GM12878 (cell line): ENCODE results near the gene MAP1LC3B. TPM values are rescaled to one million over a fixed set of nuclear protein-coding genes. Genes with fewer than 3 reads are reported as not detected.
A peak's percentile ranks its signal among the peaks of the same experiment; 100 is the strongest.

Experiments used
- ATAC-seq: fragments of 200-7000 bp; cut with Tn5 transposase; 3 replicates; pipeline ENCODE4 v1.9.1; 2020; ENCODE audit warnings: mild to moderate bottlenecking, moderate library complexity
- BruUV-seq: library from RNA; stranded (reverse); fragments of 400-500 nt; replicated peaks from 2 replicates; lab custom pipeline; 2021; lab: Mats Ljungman, UMichigan
- CTCF ChIA-PET: fragments of 300-600 bp; sonication (Branson Sonifier 250); formaldehyde crosslinking; extraction: SDS; loops from one replicate; lab custom pipeline; 2021; ENCODE audit warnings: inconsistent platforms; lab: Yijun Ruan, JAX
- POLR2A ChIA-PET: fragments of 350-600 bp; formaldehyde crosslinking; extraction: SDS; loops from one replicate; lab custom pipeline; 2021; ENCODE audit warnings: inconsistent platforms; lab: Charles Lee
- RAD21 ChIA-PET: fragments of 300-600 bp; sonication (Branson Sonifier 250); formaldehyde crosslinking; loops from one replicate; lab custom pipeline; 2023; ENCODE audit warnings: antibody characterized with exemption; ENCODE audit not compliant: unreplicated experiment; lab: Charles Lee
- SMC1A ChIA-PET: fragments of 300-600 bp; sonication (Branson Sonifier 250); formaldehyde crosslinking; loops from one replicate; lab custom pipeline; 2023; ENCODE audit not compliant: unreplicated experiment, uncharacterized antibody; lab: Charles Lee
- DNase-seq: peaks from one replicate; pipeline ENCODE4 v3.0.0-alpha.2; 2011; ENCODE audit warnings: low read depth, low spot score
- FAIRE-seq: peaks from 3 replicates; lab custom pipeline; 2011; peaks lifted over from hg19 to GRCh38; lab: Jason Lieb, UNC
- H2AFZ ChIP-seq: 2 replicates; pipeline ENCODE4 v1.6.0; 2011; ENCODE audit warnings: low read depth, low read length, control low read depth; ENCODE audit not compliant: control insufficient read depth
- H3K27ac ChIP-seq: 2 replicates; pipeline ENCODE4 v1.5.1; 2011; ENCODE audit warnings: control low read depth; ENCODE audit not compliant: control insufficient read depth, insufficient read depth
- H3K27me3 ChIP-seq, 2 experiments: replicated peaks in 1 of 2; 2 replicates each; pipeline versions ENCODE4 v1.6.0 to v1.6.1; 2011; ENCODE audit warnings: low read length in 1 of 2; ENCODE audit not compliant: control insufficient read depth in 2 of 2, insufficient read depth in 2 of 2
- H3K36me3 ChIP-seq, 2 experiments: 2 replicates each; pipeline ENCODE4 v1.5.1; 2011; ENCODE audit warnings: low read length in 1 of 2; ENCODE audit not compliant: control insufficient read depth in 2 of 2, insufficient read depth in 2 of 2
- H3K4me1 ChIP-seq: 2 replicates; pipeline ENCODE4 v1.6.1; 2011; ENCODE audit warnings: mild to moderate bottlenecking, low read length, moderate library complexity, mixed read lengths; ENCODE audit not compliant: control insufficient read depth, insufficient read depth
- H3K4me2 ChIP-seq: 2 replicates; pipeline ENCODE4 v1.6.0; 2011; ENCODE audit warnings: control low read depth; ENCODE audit not compliant: control insufficient read depth, insufficient read depth
- H3K4me3 ChIP-seq: fragments of 200-600 bp; sonication (generic); 2 replicates; pipeline ENCODE4 v1.5.1; 2016
- H3K79me2 ChIP-seq: 2 replicates; pipeline ENCODE4 v1.6.0; 2011; ENCODE audit warnings: low read length; ENCODE audit not compliant: control insufficient read depth, insufficient read depth
- H3K9ac ChIP-seq: 2 replicates; pipeline ENCODE4 v1.8.0; 2011; ENCODE audit warnings: low read length, control low read depth, mixed read lengths; ENCODE audit not compliant: control insufficient read depth, insufficient read depth
- H3K9me3 ChIP-seq: replicated peaks from 3 replicates; pipeline ENCODE4 v1.5.1; 2011; ENCODE audit warnings: mild to moderate bottlenecking, low read length; ENCODE audit not compliant: control insufficient read depth, insufficient read depth
- H4K20me1 ChIP-seq: 2 replicates; pipeline ENCODE4 v1.6.0; 2011; ENCODE audit not compliant: control insufficient read depth, insufficient read depth
- EGR1 ChIP-seq, 2 experiments: IDR thresholded peaks; 1 replicate in 1 of 2; 2 replicates in 1 of 2; pipeline ENCODE4 v1.6.1; 2011 to 2012; ENCODE audit warnings: low read depth in 2 of 2, low read length in 2 of 2, borderline replicate concordance in 1 of 2, mild to moderate bottlenecking in 1 of 2, moderate library complexity in 1 of 2
- PAX8 ChIP-seq: fragments of 450-650 bp; IDR thresholded peaks from 2 replicates; pipeline ENCODE4 v1.6.1; 2017; ENCODE audit warnings: mild to moderate bottlenecking, moderate library complexity
- WGBS: methylation state at CpG from one replicate; pipeline ENCODE4 v1.1.6; 2016; ENCODE audit warnings: low lambda C conversion rate; ENCODE audit not compliant: insufficient replicate concordance, insufficient coverage; ENCODE audit errors: missing lambda C conversion rate; 5-methylcytosine and 5-hydroxymethylcytosine counted together
- in situ Hi-C: fragments of 300-500 bp; cut with MboI; formaldehyde crosslinking; loops from 9 replicates; pipeline ENCODE4 v1.14.3; 2018; ENCODE audit warnings: mixed read lengths
- intact Hi-C: fragments of 100-400 bp; cut with micrococcal nuclease; formaldehyde crosslinking; loops from one replicate; pipeline ENCODE4 v1.14.2; 2022; ENCODE audit not compliant: unreplicated experiment
- polyA plus RNA-seq, 11 experiments: library from polyadenylated mRNA; depleted of rRNA in 4 of 11; unstranded in 6 of 11; stranded (reverse) in 5 of 11; fragments of >200 nt; fragmentation: Nextera tagmentation in 4 of 11; fragmentation: Illumina TruSeq in 1 of 11; extraction: Ambion mirVana in 4 of 11; extraction: Trizol in 1 of 11; gene quantifications; 1 replicate in 1 of 11; 2 replicates in 10 of 11; pipeline versions ENCODE4 v1.2.1 to v1.2.3, GENCODE V29; 2011 to 2016; ENCODE audit warnings: inconsistent platforms in 2 of 11, missing spikeins in 2 of 11, low read depth in 1 of 11
- total RNA-seq, 4 experiments: library from RNA; depleted of rRNA in 3 of 4; stranded (reverse); fragments of >200 nt in 3 of 4; fragmentation: Illumina TruSeq in 1 of 4; extraction: Trizol in 1 of 4; gene quantifications; 2 replicates each; pipeline versions ENCODE4 v1.2.1 to v1.2.3, GENCODE V29; 2013 to 2021
- TF ChIP-seq, protein P1 (sequence below), 3 experiments: IDR thresholded peaks in 2 of 3; conservative IDR thresholded peaks in 1 of 3; 2 replicates each; pipeline ENCODE4 v1.5.1; 2011; ENCODE audit warnings: low read depth in 3 of 3, low read length in 3 of 3, mild to moderate bottlenecking in 3 of 3, control low read depth in 2 of 3, moderate library complexity in 2 of 3, inconsistent platforms in 1 of 3, mixed read lengths in 1 of 3; ENCODE audit not compliant: control insufficient read depth in 2 of 3, insufficient read depth in 1 of 3; ENCODE audit errors: extremely low read depth in 1 of 3

The MAP1LC3B gene
- total and polyA plus RNA-seq, 10 of the 15 experiments (the other 5 are each of a cell fraction or from before 2014, with no cell fraction given) = 6.1 to 42.8 (median 13.7) TPM

DNA sequence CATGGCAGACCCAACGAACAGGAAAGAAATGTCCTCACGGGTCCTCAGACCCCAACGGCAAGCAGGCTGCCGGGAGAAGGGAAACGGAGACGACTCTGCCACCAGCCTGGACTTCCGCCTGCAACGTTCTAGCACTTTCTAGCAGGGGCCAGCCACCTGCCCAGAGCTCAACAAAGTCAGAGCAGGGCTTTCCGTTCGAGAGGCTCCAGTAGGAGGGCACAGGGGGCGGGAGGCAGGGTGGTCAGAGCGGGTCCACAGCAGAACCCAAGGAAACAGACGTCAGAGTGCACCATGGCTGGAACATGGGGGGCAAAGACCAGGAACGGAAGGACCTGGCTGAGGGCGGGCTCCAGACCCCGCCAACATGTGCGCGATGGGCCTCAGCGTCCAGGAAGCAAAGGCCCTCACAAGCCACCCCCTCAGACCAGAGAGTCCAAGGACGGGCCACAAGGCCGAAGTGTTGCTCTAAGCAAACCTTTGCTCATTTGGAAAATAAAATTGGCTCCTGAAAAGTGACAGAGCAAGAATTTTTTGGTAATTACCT lies 45.5 kb upstream of the MAP1LC3B start (continued):
- no peak for TF ChIP-seq EGR1 (IDR thresholded peaks at IDR 0.05; ENCODE audit: borderline replicate concordance in 1 of 2, low read depth in 2 of 2, low read length in 2 of 2)

DNA sequence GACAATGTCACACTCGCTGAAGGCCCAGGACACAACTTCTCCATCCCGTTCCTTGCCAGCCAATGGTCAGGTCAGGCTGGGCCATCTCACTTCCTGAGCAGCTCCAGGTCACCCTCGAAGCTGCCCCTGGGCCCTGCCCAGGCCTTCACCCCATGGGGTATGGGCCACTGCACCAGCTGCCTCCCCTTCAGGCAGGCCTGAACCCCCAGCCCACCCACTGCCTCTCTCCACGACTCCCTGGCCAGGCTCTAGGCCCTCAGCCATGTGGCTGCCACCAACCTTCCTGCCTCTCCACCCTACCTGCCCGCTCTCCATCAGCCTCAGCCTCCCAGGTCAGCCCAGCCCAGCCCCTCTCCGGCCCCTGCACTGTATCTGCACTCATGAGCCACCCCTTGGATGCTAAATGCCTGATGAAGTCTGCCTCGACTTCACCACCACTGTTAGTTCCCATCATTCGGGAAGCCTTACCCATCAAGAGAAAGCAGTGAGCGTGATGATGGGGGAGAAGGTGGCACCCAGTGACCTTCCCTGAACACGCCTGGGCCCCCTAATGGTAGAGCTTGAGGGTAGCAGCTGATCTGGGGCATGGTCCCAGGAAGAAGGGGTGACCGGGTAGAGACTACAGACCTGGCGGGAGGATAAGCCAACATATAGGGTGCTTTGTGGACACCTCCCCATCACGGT lies 44.1 kb upstream of the MAP1LC3B start:
- Histone ChIP-seq H3K27ac (no peak overlapping the region), H3K9me3 (no peaks in the 10 kb centered on the region), H3K4me1 (no peaks in the 10 kb centered on the region), H3K4me2 (no peak overlapping the region), H4K20me1 (no peaks in the 10 kb centered on the region), H2AFZ (no peak overlapping the region), H3K27me3 (no peaks in the 10 kb centered on the region), H3K4me3 (no peak overlapping the region), H3K79me2 (no peaks in the 10 kb centered on the region), H3K9ac (no peak overlapping the region), H3K36me3 (peaks cover 2 to 7% of the 10 kb centered on the region in 2 experiments; a peak in 3 of 4 replicates)
- no TSS peak for BruUV-seq
- FAIRE-seq (no peak), DNase-seq (no peak), ATAC-seq (no peak)
- ChIA-PET CTCF (no interaction called here), RAD21 (no interaction called here), POLR2A (interaction anchor here (0.6 kb wide), 1 partner anchor 9 kb away, joined by 4 read pairs; no protein-coding TSS in a partner anchor), SMC1A (no interaction called here)
- in situ Hi-C loops (no loop called here), intact Hi-C loops (no loop called here)
- WGBS = 90% methylated on average over 13 of the region's 13 CpGs
- TF ChIP-seq PAX8 = no peak
- TF ChIP-seq, protein P1, sequence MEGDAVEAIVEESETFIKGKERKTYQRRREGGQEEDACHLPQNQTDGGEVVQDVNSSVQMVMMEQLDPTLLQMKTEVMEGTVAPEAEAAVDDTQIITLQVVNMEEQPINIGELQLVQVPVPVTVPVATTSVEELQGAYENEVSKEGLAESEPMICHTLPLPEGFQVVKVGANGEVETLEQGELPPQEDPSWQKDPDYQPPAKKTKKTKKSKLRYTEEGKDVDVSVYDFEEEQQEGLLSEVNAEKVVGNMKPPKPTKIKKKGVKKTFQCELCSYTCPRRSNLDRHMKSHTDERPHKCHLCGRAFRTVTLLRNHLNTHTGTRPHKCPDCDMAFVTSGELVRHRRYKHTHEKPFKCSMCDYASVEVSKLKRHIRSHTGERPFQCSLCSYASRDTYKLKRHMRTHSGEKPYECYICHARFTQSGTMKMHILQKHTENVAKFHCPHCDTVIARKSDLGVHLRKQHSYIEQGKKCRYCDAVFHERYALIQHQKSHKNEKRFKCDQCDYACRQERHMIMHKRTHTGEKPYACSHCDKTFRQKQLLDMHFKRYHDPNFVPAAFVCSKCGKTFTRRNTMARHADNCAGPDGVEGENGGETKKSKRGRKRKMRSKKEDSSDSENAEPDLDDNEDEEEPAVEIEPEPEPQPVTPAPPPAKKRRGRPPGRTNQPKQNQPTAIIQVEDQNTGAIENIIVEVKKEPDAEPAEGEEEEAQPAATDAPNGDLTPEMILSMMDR (IDR thresholded peaks at IDR 0.05 in 2 of 3, conservative IDR thresholded peaks at IDR 0.05 in 1 of 3; ENCODE audit: control insufficient read depth in 2 of 3, extremely low read depth in 1 of 3, insufficient read depth in 1 of 3, low read depth in 3 of 3, low read length in 3 of 3) = 0 out of 6 replicates have a peak, but pooled peaks of 1 of the 3 experiments have one; percentile 8
